Left lung (tissue), 10 donors: ENCODE results near the gene UPF3B. TPM values are rescaled to one million over a fixed set of nuclear protein-coding genes. Genes with fewer than 3 reads are reported as not detected.
"Not testable (repeated sequence)": the region's sequence is repeated elsewhere in the genome, so short reads cannot be mapped to it uniquely, and the experiment has no call there.

Source experiments
- ATAC-seq: fragments of 200-7000 bp; cut with Tn5 transposase; one replicate; pipeline ENCODE4 v1.9.1; 2020; ENCODE audit warnings: moderate library complexity
- DNase-seq, 4 donors: peaks; one replicate each; pipeline ENCODE4 v3.0.0-alpha.2; 2013 to 2020
- H3K27ac ChIP-seq, 2 donors: fragments of 200-600 bp; sonication (generic) in 1 of 2; one replicate each; pipeline versions ENCODE4 v1.5.0 to v1.8.0; 2020 to 2021
- H3K27me3 ChIP-seq, 2 donors: fragments of 200-600 bp; sonication (generic) in 1 of 2; one replicate each; pipeline versions ENCODE4 v1.5.0 to v1.8.0; 2020 to 2021
- H3K36me3 ChIP-seq, 2 donors: fragments of 200-600 bp; sonication (generic) in 1 of 2; one replicate each; pipeline versions ENCODE4 v1.5.0 to v1.8.0; 2020 to 2021
- H3K4me1 ChIP-seq, 2 donors: fragments of 200-600 bp; one replicate each; pipeline ENCODE4 v1.8.0; 2021
- H3K4me3 ChIP-seq, 2 donors: fragments of 200-600 bp; sonication (generic) in 1 of 2; one replicate each; pipeline versions ENCODE4 v1.5.0 to v1.8.0; 2020 to 2021; ENCODE audit warnings: mild to moderate bottlenecking in 1 of 2
- H3K9me3 ChIP-seq, 2 donors: fragments of 200-600 bp; sonication (generic) in 1 of 2; one replicate each; pipeline versions ENCODE4 v1.5.0 to v1.8.0; 2020 to 2021
- intact Hi-C, 2 donors: fragments of 100-400 bp; cut with DNase I; formaldehyde crosslinking; loops; one replicate each; pipeline versions ENCODE4 v1.11.2 to v1.14.2; 2022
- polyA plus RNA-seq, 6 donors: library from polyadenylated mRNA; unstranded; fragments of 120-200 nt; gene quantifications; one replicate each; pipeline ENCODE4 v1.2.1, GENCODE V29; 2013; ENCODE audit not compliant: insufficient read length in 6 of 6
- total RNA-seq, 2 donors: library from RNA; stranded (reverse); fragmentation: NEBNext Ultra II Directional; extraction: Animal tissue kit (Norgen Biotek cat#: 25700); gene quantifications; one replicate each; pipeline ENCODE4 v1.2.1, GENCODE V29; 2021
- TF ChIP-seq, protein P1 (sequence below), 2 donors: fragments of 200-600 bp; sonication (generic) in 1 of 2; IDR thresholded peaks; one replicate each; pipeline versions ENCODE4 v1.5.0 to v1.8.0; 2021; ENCODE audit warnings: antibody characterized with exemption in 2 of 2
- donor health status: DM: no; HTN: yes; CAD: no.
- donor health status: DM: no; HTN: no; CAD: no.

The UPF3B gene
- total and polyA plus RNA-seq, 8 donors: 4.5 to 33.8 (median 26.7) TPM

DNA sequence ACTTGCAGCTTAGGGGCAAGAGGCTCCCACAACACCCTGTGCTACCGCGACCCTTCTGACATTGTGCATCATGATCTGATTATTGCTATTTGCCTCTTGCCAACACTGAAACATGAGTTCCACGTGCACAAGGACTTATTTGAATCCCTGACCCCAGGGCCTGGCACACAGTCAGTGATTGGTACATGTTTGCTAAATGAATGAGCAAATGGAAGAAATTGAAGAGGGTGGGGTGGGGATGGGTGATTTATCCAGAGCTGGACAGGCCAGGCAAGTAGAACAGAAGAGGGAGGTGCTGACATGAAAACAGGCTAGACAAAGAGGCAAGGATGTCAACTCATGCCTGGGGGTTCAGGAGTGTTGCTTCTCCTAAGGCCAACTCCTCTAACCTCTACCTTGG, 36.5 kb downstream of the UPF3B start:
- H3K27ac ChIP-seq: no peak overlapping the region
- DNase-seq (no peak), ATAC-seq (no peak)
- intact Hi-C loops: no loop called here
- H3K36me3 ChIP-seq: no peaks in the 10 kb centered on the region
- H3K4me1 ChIP-seq: no peaks in the 10 kb centered on the region
- no peaks in the 10 kb centered on the region for H3K27me3 ChIP-seq
- no peak overlapping the region for H3K4me3 ChIP-seq
- no peaks in the 10 kb centered on the region for H3K9me3 ChIP-seq
- TF ChIP-seq, protein P1, sequence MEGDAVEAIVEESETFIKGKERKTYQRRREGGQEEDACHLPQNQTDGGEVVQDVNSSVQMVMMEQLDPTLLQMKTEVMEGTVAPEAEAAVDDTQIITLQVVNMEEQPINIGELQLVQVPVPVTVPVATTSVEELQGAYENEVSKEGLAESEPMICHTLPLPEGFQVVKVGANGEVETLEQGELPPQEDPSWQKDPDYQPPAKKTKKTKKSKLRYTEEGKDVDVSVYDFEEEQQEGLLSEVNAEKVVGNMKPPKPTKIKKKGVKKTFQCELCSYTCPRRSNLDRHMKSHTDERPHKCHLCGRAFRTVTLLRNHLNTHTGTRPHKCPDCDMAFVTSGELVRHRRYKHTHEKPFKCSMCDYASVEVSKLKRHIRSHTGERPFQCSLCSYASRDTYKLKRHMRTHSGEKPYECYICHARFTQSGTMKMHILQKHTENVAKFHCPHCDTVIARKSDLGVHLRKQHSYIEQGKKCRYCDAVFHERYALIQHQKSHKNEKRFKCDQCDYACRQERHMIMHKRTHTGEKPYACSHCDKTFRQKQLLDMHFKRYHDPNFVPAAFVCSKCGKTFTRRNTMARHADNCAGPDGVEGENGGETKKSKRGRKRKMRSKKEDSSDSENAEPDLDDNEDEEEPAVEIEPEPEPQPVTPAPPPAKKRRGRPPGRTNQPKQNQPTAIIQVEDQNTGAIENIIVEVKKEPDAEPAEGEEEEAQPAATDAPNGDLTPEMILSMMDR (IDR thresholded peaks at IDR 0.05): no peak

DNA sequence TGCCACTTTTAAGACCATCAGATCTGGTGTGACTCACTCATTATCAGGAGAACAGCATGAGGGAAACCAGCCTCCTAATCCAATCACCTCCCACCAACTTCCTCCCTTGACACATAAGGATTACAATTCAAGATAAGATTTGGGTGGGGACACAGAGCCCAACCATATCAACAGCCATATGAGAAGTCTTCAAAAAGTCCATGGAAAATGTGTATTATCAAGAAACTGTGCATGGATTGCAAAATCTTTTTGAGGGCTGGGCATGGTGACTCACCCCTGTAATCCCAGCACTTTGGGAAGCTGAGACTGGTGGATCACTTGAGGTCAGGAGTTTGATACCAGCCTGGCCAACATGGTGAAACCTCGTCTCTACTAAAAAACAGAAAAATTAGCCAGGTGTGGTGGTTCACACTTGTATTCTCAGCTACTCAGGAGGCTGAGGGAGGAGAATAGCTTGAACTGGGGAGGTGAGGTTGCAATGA, 43.5 kb downstream of the UPF3B start:
- Histone ChIP-seq H3K36me3 (no peaks in the 10 kb centered on the region), H3K9me3 (no peaks in the 10 kb centered on the region), H3K27me3 (no peaks in the 10 kb centered on the region), H3K27ac (no peak overlapping the region), H3K4me1 (no peaks in the 10 kb centered on the region), H3K4me3 (no peak overlapping the region)
- TF ChIP-seq, protein P1 (IDR thresholded peaks at IDR 0.05): no peak
- ATAC-seq: no peak
- DNase-seq: no peak
- intact Hi-C loops: no loop called here

DNA sequence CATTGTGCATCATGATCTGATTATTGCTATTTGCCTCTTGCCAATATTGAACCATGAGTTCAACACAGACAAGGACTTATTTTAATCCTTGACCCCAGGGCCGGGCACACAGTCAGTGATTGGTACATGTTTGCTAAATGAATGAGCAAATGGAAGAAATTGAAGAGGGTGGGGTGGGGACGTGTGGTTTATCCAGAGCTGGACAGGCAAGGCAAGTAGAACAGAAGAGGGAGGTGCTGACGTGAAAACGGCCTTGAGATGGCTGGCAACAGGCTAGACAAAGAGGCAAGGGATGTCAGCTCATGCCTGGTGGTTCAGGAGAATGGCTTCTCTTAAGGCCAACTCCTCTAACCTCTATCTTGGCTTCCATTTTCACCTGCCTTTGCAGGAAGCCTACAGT, 44.3 kb downstream of the UPF3B start:
- intact Hi-C loops, H3K36me3 ChIP-seq, H3K27me3 ChIP-seq, H3K4me3 ChIP-seq, H3K9me3 ChIP-seq, ATAC-seq, H3K27ac ChIP-seq, H3K4me1 ChIP-seq, DNase-seq: not testable (repeated sequence)

DNA sequence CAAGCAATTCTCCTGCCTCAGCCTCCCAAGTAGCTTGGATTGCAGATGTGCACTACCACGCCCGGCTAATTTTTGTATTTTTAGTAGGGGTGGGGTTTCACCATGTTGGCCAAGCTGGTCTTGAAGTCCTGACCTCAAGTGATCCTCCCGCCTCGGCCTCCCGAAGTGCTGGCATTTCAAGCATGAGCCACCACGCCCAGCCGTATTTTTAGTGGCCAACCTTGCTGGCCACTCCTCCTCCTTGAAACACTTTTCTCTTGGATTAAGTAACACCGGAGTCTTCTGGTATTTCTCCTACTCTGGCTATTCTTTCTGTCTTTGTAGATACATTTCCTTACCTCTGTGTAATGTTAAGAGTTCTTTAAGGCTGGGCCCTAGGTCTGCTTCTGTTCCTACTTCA, 50.2 kb downstream of the UPF3B start:
- H3K4me3 ChIP-seq: no peak overlapping the region
- ATAC-seq (no peak), DNase-seq (no peak)
- no peaks in the 10 kb centered on the region for H3K27me3 ChIP-seq
- H3K36me3 ChIP-seq: no peaks in the 10 kb centered on the region
- no peak overlapping the region for H3K27ac ChIP-seq
- intact Hi-C loops: no loop called here
- no peaks in the 10 kb centered on the region for H3K9me3 ChIP-seq
- TF ChIP-seq, protein P1 (IDR thresholded peaks at IDR 0.05): no peak
- H3K4me1 ChIP-seq: no peaks in the 10 kb centered on the region

DNA sequence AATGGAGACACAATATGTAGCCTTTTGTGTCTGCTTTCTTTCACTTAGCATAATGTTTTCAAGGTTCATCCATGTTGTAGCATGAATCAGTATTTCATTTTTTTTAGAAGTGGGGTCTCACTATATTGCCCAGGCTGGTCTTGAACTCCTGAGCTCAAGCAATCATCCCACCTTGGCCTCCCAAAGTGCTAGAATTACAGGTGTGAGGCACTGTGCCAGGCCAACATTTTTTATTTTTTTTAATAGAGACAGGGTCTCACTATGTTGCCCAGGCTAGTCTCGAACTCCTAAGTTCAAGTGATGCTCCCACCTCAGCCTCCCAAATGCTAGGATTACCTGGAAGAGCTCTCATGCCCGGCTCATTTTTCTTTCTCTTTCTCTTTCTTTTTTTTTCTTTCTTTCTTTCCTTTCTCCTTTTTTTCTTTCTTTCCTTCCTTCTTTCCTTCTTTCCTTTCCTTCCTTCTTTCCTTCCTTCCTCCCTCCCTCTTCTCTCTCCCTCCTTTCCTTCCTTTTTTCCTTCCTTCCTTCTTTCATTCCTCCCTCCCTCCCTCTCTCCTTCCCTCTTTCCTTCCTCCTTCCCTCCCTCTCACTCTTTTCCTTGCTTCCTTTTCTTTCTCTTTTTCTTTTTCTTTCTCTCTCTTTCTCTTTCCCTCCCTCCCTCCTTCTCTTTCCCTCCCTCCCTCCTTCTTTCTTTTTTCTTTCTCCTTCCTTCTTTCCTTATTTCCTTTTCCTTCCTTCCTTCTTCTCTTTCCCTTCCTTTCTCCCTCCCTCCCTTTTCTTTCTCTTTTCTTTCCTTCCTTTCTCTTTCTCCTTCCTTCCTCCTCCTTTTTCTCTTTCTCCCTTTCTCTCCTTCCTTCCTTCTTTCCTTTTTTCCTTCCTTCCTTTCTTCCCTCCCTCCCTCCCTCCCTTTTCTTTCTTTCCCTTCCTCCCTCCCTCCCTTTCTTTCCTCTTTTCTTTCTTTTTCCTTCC, 51.2 kb downstream of the UPF3B start:
- no peaks in the 10 kb centered on the region for H3K27me3 ChIP-seq
- no peaks in the 10 kb centered on the region for H3K36me3 ChIP-seq
- intact Hi-C loops: no loop called here
- TF ChIP-seq, protein P1 (IDR thresholded peaks at IDR 0.05): no peak
- H3K4me3 ChIP-seq: no peak overlapping the region
- H3K27ac ChIP-seq: no peak overlapping the region
- no peaks in the 10 kb centered on the region for H3K4me1 ChIP-seq
- H3K9me3 ChIP-seq: no peaks in the 10 kb centered on the region
- ATAC-seq (no peak), DNase-seq (no peak)
